Suppressor macrophage treated with lipopolysaccharide for 4 hours (primary cell): Measurements from ENCODE around the gene CEP112.
A peak's percentile ranks its signal among the peaks of the same experiment; 100 is the strongest.

Experiments used
- DNase-seq: peaks from one replicate; pipeline ENCODE4 v3.0.0-alpha.2; 2020

Gene CEP112

GRCh38 chr17:65984299-65984698 lies 207.6 kb downstream of the CEP112 start:
- no peak for DNase-seq

GRCh38 chr17:65978871-65979270 lies 213.1 kb downstream of the CEP112 start:
- no peak for DNase-seq

GRCh38 chr17:65977041-65977440 lies 214.9 kb downstream of the CEP112 start:
- no peak for DNase-seq

GRCh38 chr17:65975878-65976277 lies 216.1 kb downstream of the CEP112 start:
- peak; percentile 52 for DNase-seq

- no peak for DNase-seq
These were observed 218.7 kb downstream of the CEP112 start for GRCh38 chr17:65973237-65973636.

GRCh38 chr17:65967372-65967771 lies 224.6 kb downstream of the CEP112 start:
- no peak for DNase-seq

GRCh38 chr17:65966072-65966695 lies 225.7 kb downstream of the CEP112 start:
- DNase-seq: no peak

- no peak for DNase-seq
These were observed 228.8 kb downstream of the CEP112 start for GRCh38 chr17:65963179-65963578.

- DNase-seq: no peak
These were observed 232.3 kb downstream of the CEP112 start for GRCh38 chr17:65959630-65960029.

GRCh38 chr17:65956814-65957213 lies 235.1 kb downstream of the CEP112 start:
- no peak for DNase-seq

- no peak for DNase-seq
These were observed 237.8 kb downstream of the CEP112 start for GRCh38 chr17:65954148-65954449.

GRCh38 chr17:65953316-65954147 lies 238.4 kb downstream of the CEP112 start:
- DNase-seq: no peak

- DNase-seq: no peak
These were observed 239.3 kb downstream of the CEP112 start for GRCh38 chr17:65952586-65952985.

- no peak for DNase-seq
These were observed 239.9 kb downstream of the CEP112 start for GRCh38 chr17:65952015-65952414.

GRCh38 chr17:65947831-65948230 lies 244.1 kb downstream of the CEP112 start:
- DNase-seq: no peak

GRCh38 chr17:65942592-65942991 lies 249.3 kb downstream of the CEP112 start:
- DNase-seq: no peak

GRCh38 chr17:65941356-65941899 lies 250.5 kb downstream of the CEP112 start:
- DNase-seq: no peak

GRCh38 chr17:65936013-65936412 lies 255.9 kb downstream of the CEP112 start:
- DNase-seq: no peak

GRCh38 chr17:65933290-65933689 lies 258.6 kb downstream of the CEP112 start:
- no peak for DNase-seq

GRCh38 chr17:65931246-65932149 lies 260.4 kb downstream of the CEP112 start:
- DNase-seq: no peak

- no peak for DNase-seq
These were observed 261.7 kb downstream of the CEP112 start for GRCh38 chr17:65930140-65930730.

- no peak for DNase-seq
These were observed 265.3 kb downstream of the CEP112 start for GRCh38 chr17:65926599-65926998.
